ENCODE measurements around the gene ETV6. TPM values are rescaled to one million over a fixed set of nuclear protein-coding genes. Genes with fewer than 3 reads are reported as not detected.

ETV6 gene
- total RNA-seq, 6 experiments from 2014 or later: 7.2 to 28.3 (median 11.0) TPM

DNA sequence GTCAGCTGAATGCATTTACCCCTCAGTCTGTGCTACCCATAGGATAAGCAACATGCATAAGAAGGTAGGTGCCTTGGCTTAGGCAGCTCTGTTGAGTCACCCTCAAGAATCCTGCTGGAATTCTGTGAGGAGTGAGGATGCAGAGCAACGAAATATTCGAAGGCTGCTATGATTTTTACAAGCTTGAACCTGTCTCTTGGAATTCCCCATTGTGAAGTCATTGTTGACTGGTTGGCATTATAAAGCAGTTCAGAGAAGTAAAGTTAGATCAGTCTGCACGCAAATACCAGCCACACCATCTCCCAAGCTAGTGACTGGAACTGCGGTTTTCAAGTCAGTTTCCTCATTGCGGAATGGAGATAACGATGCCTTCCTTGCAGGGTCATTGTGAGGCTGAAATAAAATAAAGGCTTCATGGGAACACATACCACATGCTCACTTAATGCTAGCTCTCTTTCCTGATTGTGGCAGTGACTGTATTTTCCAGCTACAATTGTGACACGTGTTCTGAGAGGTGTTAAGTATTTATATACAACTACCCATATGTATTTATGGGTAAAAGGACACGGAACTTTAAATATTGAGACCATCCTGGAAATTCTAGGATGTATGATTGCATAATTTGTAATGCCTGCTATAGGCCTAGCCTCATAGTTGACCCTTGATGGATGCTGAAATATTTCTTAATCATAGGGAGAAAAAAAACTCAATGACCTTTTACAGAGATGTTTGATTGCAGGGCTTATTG lies 96.7 kb downstream of the ETV6 start:
- Histone ChIP-seq H3K27me3 (no peaks in the 10 kb centered on the region), H3K27ac (no peak overlapping the region), H3K9me3 (no peaks in the 10 kb centered on the region), H3K4me3 (no peak overlapping the region), H3K4me1 (no peaks in the 10 kb centered on the region), H3K36me3 (no peaks in the 10 kb centered on the region)
- TF ChIP-seq POLR2A (IDR thresholded peaks at IDR 0.05): no peak
- TF ChIP-seq, protein P1, sequence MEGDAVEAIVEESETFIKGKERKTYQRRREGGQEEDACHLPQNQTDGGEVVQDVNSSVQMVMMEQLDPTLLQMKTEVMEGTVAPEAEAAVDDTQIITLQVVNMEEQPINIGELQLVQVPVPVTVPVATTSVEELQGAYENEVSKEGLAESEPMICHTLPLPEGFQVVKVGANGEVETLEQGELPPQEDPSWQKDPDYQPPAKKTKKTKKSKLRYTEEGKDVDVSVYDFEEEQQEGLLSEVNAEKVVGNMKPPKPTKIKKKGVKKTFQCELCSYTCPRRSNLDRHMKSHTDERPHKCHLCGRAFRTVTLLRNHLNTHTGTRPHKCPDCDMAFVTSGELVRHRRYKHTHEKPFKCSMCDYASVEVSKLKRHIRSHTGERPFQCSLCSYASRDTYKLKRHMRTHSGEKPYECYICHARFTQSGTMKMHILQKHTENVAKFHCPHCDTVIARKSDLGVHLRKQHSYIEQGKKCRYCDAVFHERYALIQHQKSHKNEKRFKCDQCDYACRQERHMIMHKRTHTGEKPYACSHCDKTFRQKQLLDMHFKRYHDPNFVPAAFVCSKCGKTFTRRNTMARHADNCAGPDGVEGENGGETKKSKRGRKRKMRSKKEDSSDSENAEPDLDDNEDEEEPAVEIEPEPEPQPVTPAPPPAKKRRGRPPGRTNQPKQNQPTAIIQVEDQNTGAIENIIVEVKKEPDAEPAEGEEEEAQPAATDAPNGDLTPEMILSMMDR (IDR thresholded peaks at IDR 0.05): no peak
- DNase-seq (no peak), ATAC-seq (peak; percentile 32 to 57 (median 42))
- WGBS (ENCODE audit: insufficient coverage, low coverage, low lambda C conversion rate, missing lambda C conversion rate): 49% methylated on average over 5 of the region's 8 CpGs
- intact Hi-C loops (cut with DNase I): no loop called here

DNA sequence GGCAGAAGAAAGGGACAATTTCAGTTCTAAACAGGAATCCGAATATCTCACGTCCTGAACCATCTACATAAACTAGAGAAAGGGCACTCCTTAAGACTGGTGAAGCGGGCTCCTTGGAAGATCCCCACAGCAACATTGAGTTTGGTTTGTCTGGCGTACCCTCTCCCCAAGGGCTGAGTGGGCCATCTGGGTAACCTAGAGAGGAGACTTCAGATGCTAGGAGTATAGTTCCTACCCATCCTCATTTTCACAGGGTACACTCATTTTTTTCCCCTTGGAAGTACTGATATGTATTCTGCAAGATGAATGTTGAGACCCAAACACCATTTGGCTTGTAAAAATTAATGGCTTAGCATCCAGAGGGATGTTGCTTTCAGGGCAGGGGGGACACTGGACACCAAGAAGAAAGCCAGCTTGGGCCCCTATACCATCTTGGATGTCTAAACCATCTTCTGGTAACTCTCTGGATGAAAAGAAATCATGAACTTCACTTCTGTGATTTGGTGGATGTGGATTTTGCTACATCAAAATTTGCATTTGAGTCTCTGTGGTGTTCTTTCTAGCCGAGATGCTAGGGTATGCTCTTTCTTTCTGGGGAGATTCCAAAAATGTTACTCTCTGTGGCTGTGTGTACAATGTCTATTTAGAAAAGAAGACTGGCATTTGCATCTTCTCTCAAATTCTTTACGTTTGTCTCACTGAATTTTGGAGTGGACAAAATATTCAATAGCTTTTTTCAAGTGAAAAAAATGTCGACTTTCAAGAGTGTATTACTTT lies 97.7 kb downstream of the ETV6 start:
- no peaks in the 10 kb centered on the region for H3K36me3 ChIP-seq
- no peak overlapping the region for H3K4me3 ChIP-seq
- H3K9me3 ChIP-seq: no peaks in the 10 kb centered on the region
- WGBS (ENCODE audit: insufficient coverage, low coverage, low lambda C conversion rate, missing lambda C conversion rate): 84% methylated on average over 5 of the region's 7 CpGs
- intact Hi-C loops (cut with DNase I): no loop called here
- DNase-seq: no peak
- H3K4me1 ChIP-seq: no peaks in the 10 kb centered on the region
- H3K27me3 ChIP-seq: no peaks in the 10 kb centered on the region
- H3K27ac ChIP-seq: no peak overlapping the region
- TF ChIP-seq, protein P1 (IDR thresholded peaks at IDR 0.05): no peak
- no peak for TF ChIP-seq POLR2A (IDR thresholded peaks at IDR 0.05)
- ATAC-seq: no peak

DNA sequence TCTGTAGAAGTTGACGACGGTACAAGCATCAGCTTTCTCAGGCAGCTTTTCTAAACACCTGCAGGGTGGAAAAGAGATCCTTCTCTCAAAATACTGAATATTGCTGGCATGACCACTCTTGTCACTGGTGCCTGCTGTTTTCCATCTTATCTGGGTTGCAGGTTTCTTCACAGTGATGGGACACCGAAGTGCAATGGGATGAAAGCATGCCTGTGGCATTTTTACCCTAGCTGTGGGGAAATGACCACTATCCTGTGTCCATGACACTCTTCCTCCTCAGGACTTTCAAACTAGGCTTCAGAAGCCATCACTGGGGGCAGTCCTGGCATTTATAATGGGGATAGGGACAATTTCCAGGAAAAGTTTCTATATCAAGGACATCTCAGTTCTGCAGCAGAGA lies 98.5 kb downstream of the ETV6 start:
- H3K36me3 ChIP-seq: no peaks in the 10 kb centered on the region
- no peak for DNase-seq
- no peaks in the 10 kb centered on the region for H3K9me3 ChIP-seq
- H3K4me1 ChIP-seq: no peaks in the 10 kb centered on the region
- no peak overlapping the region for H3K27ac ChIP-seq
- 94% methylated on average over 3 of the region's 3 CpGs for WGBS (ENCODE audit: insufficient coverage, low coverage, low lambda C conversion rate, missing lambda C conversion rate)
- intact Hi-C loops (cut with DNase I): no loop called here
- no peak overlapping the region for H3K4me3 ChIP-seq
- H3K27me3 ChIP-seq: no peaks in the 10 kb centered on the region
- TF ChIP-seq POLR2A (IDR thresholded peaks at IDR 0.05): no peak
- TF ChIP-seq, protein P1 (IDR thresholded peaks at IDR 0.05): no peak
- ATAC-seq: no peak

DNA sequence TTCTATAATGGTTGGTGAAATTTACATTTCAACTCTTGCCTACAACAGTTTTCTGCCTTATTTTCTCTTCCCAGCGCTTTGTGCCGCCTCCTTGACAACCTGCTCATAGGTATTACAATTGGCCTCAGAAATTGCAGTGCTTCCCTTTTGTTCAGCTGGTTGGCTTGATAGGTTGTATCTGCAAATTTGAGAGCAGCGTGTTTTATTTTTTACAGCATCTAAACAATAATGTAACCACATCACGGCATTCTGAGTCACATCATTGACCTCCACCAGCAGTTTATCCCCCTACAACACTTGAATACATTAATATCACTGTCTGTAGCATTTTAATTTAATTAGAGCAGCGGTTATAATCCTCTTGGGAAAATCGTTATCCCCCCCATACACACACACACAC lies 99.4 kb downstream of the ETV6 start:
- Histone ChIP-seq H3K36me3 (peaks cover 0 to 6% (median 1%) of the 10 kb centered on the region in 4 donors), H3K4me3 (no peak overlapping the region), H3K27ac (no peak overlapping the region), H3K4me1 (no peaks in the 10 kb centered on the region), H3K27me3 (no peaks in the 10 kb centered on the region), H3K9me3 (no peaks in the 10 kb centered on the region)
- TF ChIP-seq, protein P1 (IDR thresholded peaks at IDR 0.05): no peak
- TF ChIP-seq POLR2A (IDR thresholded peaks at IDR 0.05): no peak
- DNase-seq (no peak), ATAC-seq (no peak)
- intact Hi-C loops (cut with DNase I): no loop called here
- 88% methylated on average over 3 of the region's 6 CpGs for WGBS (ENCODE audit: insufficient coverage, low coverage, low lambda C conversion rate, missing lambda C conversion rate)

All from right lobe of liver (tissue), 6 donors.